ENCODE results near the gene SOHLH2. TPM values are rescaled to one million over a fixed set of nuclear protein-coding genes. Genes with fewer than 3 reads are reported as not detected.

Gene SOHLH2
- total RNA-seq, 2 experiments from 2014 or later: not detected

GRCh38 chr13:36163286-36163685 is 51.1 kb downstream of the SOHLH2 start:
- no peak for DNase-seq
- intact Hi-C loops (cut with micrococcal nuclease): no loop called here
- no peak for TF ChIP-seq CTCF (IDR thresholded peaks at IDR 0.05)
- Mint-ChIP-seq H3K27ac (no peak overlapping the region), H3K4me1 (ENCODE audit: low read depth) (no peaks in the 10 kb centered on the region), H3K36me3 (ENCODE audit: low read depth) (no peaks in the 10 kb centered on the region), H3K9me3 (no peaks in the 10 kb centered on the region), H3K4me3 (no peak overlapping the region), H3K27me3 (no peaks in the 10 kb centered on the region)
- ChIA-PET CTCF (no interaction called here), POLR2A (no interaction called here)
- no peak for ATAC-seq

- ATAC-seq (no peak), DNase-seq (no peak)
- ChIA-PET CTCF (no interaction called here), POLR2A (no interaction called here)
- H3K36me3 Mint-ChIP-seq (ENCODE audit: low read depth): no peaks in the 10 kb centered on the region
- H3K27ac Mint-ChIP-seq: no peak overlapping the region
- intact Hi-C loops (cut with micrococcal nuclease): no loop called here
- TF ChIP-seq CTCF (IDR thresholded peaks at IDR 0.05): no peak
- no peak overlapping the region for H3K4me3 Mint-ChIP-seq
- no peaks in the 10 kb centered on the region for H3K4me1 Mint-ChIP-seq (ENCODE audit: low read depth)
- no peaks in the 10 kb centered on the region for H3K9me3 Mint-ChIP-seq
- H3K27me3 Mint-ChIP-seq: no peaks in the 10 kb centered on the region
Observed at GRCh38 chr13:36160297-36160696, 54.1 kb downstream of the SOHLH2 start.

GRCh38 chr13:36158611-36159010 is 55.7 kb downstream of the SOHLH2 start:
- DNase-seq (no peak), ATAC-seq (no peak)
- H3K36me3 Mint-ChIP-seq (ENCODE audit: low read depth): no peaks in the 10 kb centered on the region
- H3K4me3 Mint-ChIP-seq: no peak overlapping the region
- intact Hi-C loops (cut with micrococcal nuclease): no loop called here
- no peaks in the 10 kb centered on the region for H3K4me1 Mint-ChIP-seq (ENCODE audit: low read depth)
- H3K27me3 Mint-ChIP-seq: peaks cover 2% of the 10 kb centered on the region
- H3K9me3 Mint-ChIP-seq: no peaks in the 10 kb centered on the region
- no peak overlapping the region for H3K27ac Mint-ChIP-seq
- CTCF ChIA-PET: no interaction called here
- TF ChIP-seq CTCF (IDR thresholded peaks at IDR 0.05): no peak
- POLR2A ChIA-PET: no interaction called here

- POLR2A ChIA-PET: no interaction called here
- CTCF ChIA-PET: no interaction called here
- Mint-ChIP-seq H3K36me3 (ENCODE audit: low read depth) (no peaks in the 10 kb centered on the region), H3K27me3 (peaks cover 4% of the 10 kb centered on the region), H3K27ac (no peak overlapping the region), H3K4me1 (ENCODE audit: low read depth) (no peaks in the 10 kb centered on the region), H3K4me3 (no peak overlapping the region), H3K9me3 (no peaks in the 10 kb centered on the region)
- ATAC-seq (no peak), DNase-seq (no peak)
- intact Hi-C loops (cut with micrococcal nuclease): no loop called here
- TF ChIP-seq CTCF (IDR thresholded peaks at IDR 0.05): no peak
Observed at GRCh38 chr13:36157480-36157879, 56.9 kb downstream of the SOHLH2 start.

- no peak for TF ChIP-seq CTCF (IDR thresholded peaks at IDR 0.05)
- ATAC-seq (no peak), DNase-seq (peak; percentile 1)
- no peaks in the 10 kb centered on the region for H3K36me3 Mint-ChIP-seq (ENCODE audit: low read depth)
- H3K27ac Mint-ChIP-seq: no peak overlapping the region
- intact Hi-C loops (cut with micrococcal nuclease): no loop called here
- H3K4me1 Mint-ChIP-seq (ENCODE audit: low read depth): no peaks in the 10 kb centered on the region
- peaks cover 7% of the 10 kb centered on the region for H3K9me3 Mint-ChIP-seq
- H3K4me3 Mint-ChIP-seq: no peak overlapping the region
- peaks cover 4% of the 10 kb centered on the region for H3K27me3 Mint-ChIP-seq
- ChIA-PET POLR2A (no interaction called here), CTCF (no interaction called here)
Observed at GRCh38 chr13:36154567-36155291, 59.6 kb downstream of the SOHLH2 start.
